Endometrial microvascular endothelial cells (primary cell): Measurements from ENCODE around the gene AXIN1. TPM values are rescaled to one million over a fixed set of nuclear protein-coding genes. Genes with fewer than 3 reads are reported as not detected.
"Not testable (repeated sequence)": the region's sequence is repeated elsewhere in the genome, so short reads cannot be mapped to it uniquely, and the experiment has no call there.

Experiments
- in situ Hi-C: cut with HindIII; loops from 2 replicates; pipeline ENCODE4 v1.10.0; 2017; ENCODE audit warnings: low sequenced_read_pairs, low pct_unique_long_range_greater_than_20kb; ENCODE audit errors: inconsistent ontology term
- total RNA-seq: library from RNA; depleted of rRNA; stranded (reverse); fragments of >200 nt; gene quantifications from one replicate; pipeline ENCODE4 v1.2.3, GENCODE V29; 2015; ENCODE audit errors: inconsistent ontology term

The AXIN1 gene
- total RNA-seq, 1 donor from 2014 or later = 16.4 TPM

- in situ Hi-C loops = no loop called here
Measured at GRCh38 chr16:280005-280460, 72.5 kb downstream of the AXIN1 start.

DNA sequence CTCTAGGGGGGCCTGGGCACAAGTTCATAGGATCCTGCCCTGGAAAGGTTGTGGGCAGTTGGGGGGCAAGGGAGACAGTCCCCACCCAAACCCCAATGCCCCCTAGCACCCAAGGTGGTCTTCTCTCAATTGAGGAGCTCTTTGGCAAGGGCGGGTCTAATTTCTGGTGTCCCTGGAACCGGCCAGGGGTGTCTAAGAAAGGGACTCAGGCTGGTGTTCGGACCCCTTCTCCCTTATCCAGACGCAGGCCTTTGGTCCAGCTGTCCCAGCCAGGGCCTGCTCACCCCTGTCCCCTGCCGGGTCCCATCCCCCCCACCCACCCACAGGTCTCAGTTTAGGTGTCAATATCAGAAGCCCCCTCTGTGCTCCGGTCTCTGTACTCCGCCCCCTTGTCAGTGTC lies 73.0 kb downstream of the AXIN1 start:
- in situ Hi-C loops = no loop called here

- in situ Hi-C loops = no loop called here
Measured at GRCh38 chr16:278863-279366, 73.6 kb downstream of the AXIN1 start.

- in situ Hi-C loops = no loop called here
Measured at GRCh38 chr16:276426-277077, 76.0 kb downstream of the AXIN1 start.

GRCh38 chr16:275786-276232 lies 76.7 kb downstream of the AXIN1 start, which contains the start of gene RGS11:
Gene RGS11, minus strand, starts transcription at chr16:275944. Its CDS starts 33 bp downstream, at chr16:275911.
- in situ Hi-C loops = no loop called here

DNA sequence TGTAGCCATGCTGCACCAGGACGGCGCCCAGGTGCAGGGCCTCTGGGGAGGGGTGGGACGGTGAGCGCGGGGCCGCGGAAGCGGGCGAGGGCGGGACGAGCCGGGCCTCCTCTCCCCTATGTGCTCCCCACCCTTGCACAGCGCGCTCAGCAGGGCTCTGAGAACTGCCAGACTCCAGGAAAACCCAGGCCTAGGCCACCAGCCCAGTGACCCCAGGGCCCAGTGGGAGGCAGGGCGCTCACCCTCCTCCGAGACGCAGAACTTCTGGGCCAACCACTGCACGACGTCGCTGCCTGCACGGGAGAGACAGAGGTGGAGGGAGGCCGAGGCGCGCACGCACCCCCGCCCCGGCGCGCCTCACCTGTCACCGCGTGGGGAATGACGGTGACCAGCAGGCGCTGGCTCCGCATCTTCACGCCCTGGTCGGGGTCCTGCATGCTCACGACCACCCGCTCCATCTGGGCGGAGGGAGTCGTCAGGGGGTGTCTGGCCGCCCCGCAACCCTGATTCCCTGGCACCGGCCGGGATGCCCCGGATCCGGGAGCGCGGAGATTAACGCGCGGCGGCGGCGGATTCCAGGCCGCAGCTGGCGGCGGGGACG lies 77.4 kb downstream of the AXIN1 start:
- in situ Hi-C loops = no loop called here

- in situ Hi-C loops = no loop called here
Measured at GRCh38 chr16:273547-274421, 78.7 kb downstream of the AXIN1 start.

- in situ Hi-C loops = no loop called here
Measured at GRCh38 chr16:272633-273546, 79.6 kb downstream of the AXIN1 start.

DNA sequence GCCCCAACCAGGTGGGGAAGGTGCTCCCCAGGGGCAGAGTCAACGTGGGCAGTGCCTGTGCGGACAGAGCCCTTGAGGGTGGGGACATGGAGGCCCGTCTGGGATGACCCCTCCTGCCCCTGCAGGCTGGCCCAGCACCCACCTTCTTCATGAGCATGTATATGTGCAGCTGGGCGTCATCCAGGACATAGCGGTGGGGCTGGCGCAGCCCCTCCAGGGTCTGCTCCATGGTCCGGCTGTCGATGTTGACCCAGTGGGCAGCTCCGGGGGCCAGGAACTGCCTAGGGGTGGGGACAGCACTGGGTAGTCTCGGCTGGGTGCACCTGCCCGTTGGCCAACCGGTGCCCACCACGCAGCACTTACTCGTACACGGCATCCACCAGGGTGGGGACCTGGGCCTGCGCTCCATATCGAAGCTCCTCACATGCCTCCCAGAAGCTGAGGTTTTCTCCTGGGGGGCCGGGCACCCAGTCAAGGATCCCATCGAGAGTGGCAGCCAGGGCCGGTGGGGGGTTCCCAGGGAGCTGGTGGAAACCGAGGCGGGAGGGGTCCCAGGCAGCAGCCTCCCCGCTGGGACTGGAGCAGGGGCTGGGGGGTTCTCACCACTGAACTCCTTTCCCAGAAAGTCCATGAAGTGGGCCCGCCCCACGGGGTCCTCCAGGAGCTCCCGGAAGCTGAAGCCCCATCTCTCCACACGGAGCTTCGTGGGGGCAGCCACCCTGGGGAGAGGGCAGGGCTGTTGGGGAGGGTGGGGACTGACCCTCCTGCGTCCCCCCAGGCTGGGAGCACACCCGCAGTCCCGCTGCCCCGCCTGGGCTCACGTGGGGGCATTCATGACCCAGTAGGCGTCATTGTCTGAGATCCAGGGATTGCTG lies 81.9 kb downstream of the AXIN1 start:
- in situ Hi-C loops = no loop called here

GRCh38 chr16:269061-269796 lies 83.3 kb downstream of the AXIN1 start:
- in situ Hi-C loops = no loop called here

GRCh38 chr16:268141-269053 lies 84.1 kb downstream of the AXIN1 start:
- in situ Hi-C loops = no loop called here

- in situ Hi-C loops = not testable (repeated sequence)
Measured at GRCh38 chr16:267562-267961, 85.0 kb downstream of the AXIN1 start.

GRCh38 chr16:266258-267164 lies 86.0 kb downstream of the AXIN1 start:
- in situ Hi-C loops = no loop called here

GRCh38 chr16:265711-266110 lies 86.8 kb downstream of the AXIN1 start:
- in situ Hi-C loops = no loop called here

- in situ Hi-C loops = no loop called here
Measured at GRCh38 chr16:265002-265529, 87.5 kb downstream of the AXIN1 start.
